SU-DHL-6 (cell line): ENCODE data around the gene NSMCE1.

Source experiments
- H2AFZ ChIP-seq: fragments of 200-600 bp; sonication (generic); 2 replicates; pipeline ENCODE4 v1.6.1; 2014; ENCODE audit warnings: low read depth, mild to moderate bottlenecking, moderate library complexity, mixed read lengths, antibody characterized with exemption, low read length; ENCODE audit not compliant: severe bottlenecking
- H3F3A ChIP-seq: fragments of 200-600 bp; shearing (Covaris generic); 2 replicates; pipeline ENCODE4 v1.6.0; 2016; ENCODE audit warnings: antibody characterized with exemption, mild to moderate bottlenecking; ENCODE audit not compliant: insufficient read depth
- H3K27ac ChIP-seq: fragments of 200-600 bp; sonication (generic); 2 replicates; pipeline ENCODE4 v1.5.1; 2016; ENCODE audit warnings: low read depth, mild to moderate bottlenecking, low read length, moderate library complexity, mixed read lengths
- H3K27me3 ChIP-seq: fragments of 200-600 bp; sonication (generic), shearing (Covaris generic); 2 replicates; pipeline ENCODE4 v1.6.0; 2014; ENCODE audit warnings: mild to moderate bottlenecking, low read length
- H3K36me3 ChIP-seq: fragments of 200-600 bp; sonication (generic); 2 replicates; pipeline ENCODE4 v1.6.1; 2014; ENCODE audit warnings: mild to moderate bottlenecking, low read length, mixed read lengths
- H3K4me2 ChIP-seq: fragments of 300-600, 200-600 bp; shearing (Covaris generic), sonication (generic); 2 replicates; pipeline ENCODE4 v1.6.0; 2014; ENCODE audit warnings: low read length, low read depth, mild to moderate bottlenecking; ENCODE audit not compliant: poor library complexity, severe bottlenecking
- H3K4me3 ChIP-seq: fragments of 200-600 bp; sonication (generic); 2 replicates; pipeline ENCODE4 v1.5.1; 2014; ENCODE audit warnings: antibody characterized with exemption, low read length, mild to moderate bottlenecking, mixed read lengths; ENCODE audit not compliant: insufficient read depth, poor library complexity, severe bottlenecking
- H3K79me2 ChIP-seq: fragments of 200-600 bp; sonication (generic); 2 replicates; pipeline ENCODE4 v1.6.1; 2014; ENCODE audit warnings: mild to moderate bottlenecking, low read length, moderate library complexity; ENCODE audit not compliant: insufficient read depth
- H3K9ac ChIP-seq: fragments of 200-600 bp; sonication (generic); 2 replicates; pipeline ENCODE4 v1.7.0; 2014; ENCODE audit warnings: mild to moderate bottlenecking, low read length
- H3K9me2 ChIP-seq: fragments of 200-600 bp; sonication (generic); replicated peaks from 2 replicates; pipeline ENCODE4 v1.6.1; 2014; ENCODE audit warnings: low read length; ENCODE audit not compliant: insufficient read depth
- H3K9me3 ChIP-seq: fragments of 200-600 bp; sonication (generic); 2 replicates; pipeline ENCODE4 v1.6.1; 2014; ENCODE audit warnings: low read length, mixed read lengths; ENCODE audit not compliant: insufficient read depth
- H4K20me1 ChIP-seq: fragments of 200-600 bp; sonication (generic); 2 replicates; pipeline ENCODE4 v1.6.1; 2014; ENCODE audit warnings: low read depth, mild to moderate bottlenecking, antibody characterized with exemption, low read length, moderate library complexity, mixed read lengths
- EZH2phosphoT487 ChIP-seq: fragments of 200-600 bp; sonication (generic), shearing (Covaris generic); conservative IDR thresholded peaks from 2 replicates; pipeline ENCODE4 v1.6.1; 2018; ENCODE audit warnings: mild to moderate bottlenecking, antibody characterized with exemption, low read length, moderate library complexity, mixed read lengths
- TF ChIP-seq, protein P1 (sequence below): fragments of 200-600 bp; sonication (generic); IDR thresholded peaks from one replicate; pipeline ENCODE4 v1.5.1; 2017; ENCODE audit warnings: antibody characterized with exemption, mild to moderate bottlenecking, low read length, moderate library complexity; ENCODE audit not compliant: insufficient read depth, poor library complexity, severe bottlenecking

Gene NSMCE1

GRCh38 chr16:27244363-27244755 lies 24.2 kb downstream of the NSMCE1 start:
- Histone ChIP-seq H3K9me3 (no peaks in the 10 kb centered on the region), H3K36me3 (no peaks in the 10 kb centered on the region), H3K27ac (no peak overlapping the region), H2AFZ (no peak overlapping the region), H3K9me2 (no peaks in the 10 kb centered on the region), H3K27me3 (no peaks in the 10 kb centered on the region), H3K4me2 (no peak overlapping the region), H3F3A (peaks cover 4% of the 10 kb centered on the region; the same call in 1 of the 2 replicates), H3K9ac (no peak overlapping the region), H4K20me1 (no peaks in the 10 kb centered on the region), H3K79me2 (no peaks in the 10 kb centered on the region), H3K4me3 (no peak overlapping the region)
- TF ChIP-seq, protein P1, sequence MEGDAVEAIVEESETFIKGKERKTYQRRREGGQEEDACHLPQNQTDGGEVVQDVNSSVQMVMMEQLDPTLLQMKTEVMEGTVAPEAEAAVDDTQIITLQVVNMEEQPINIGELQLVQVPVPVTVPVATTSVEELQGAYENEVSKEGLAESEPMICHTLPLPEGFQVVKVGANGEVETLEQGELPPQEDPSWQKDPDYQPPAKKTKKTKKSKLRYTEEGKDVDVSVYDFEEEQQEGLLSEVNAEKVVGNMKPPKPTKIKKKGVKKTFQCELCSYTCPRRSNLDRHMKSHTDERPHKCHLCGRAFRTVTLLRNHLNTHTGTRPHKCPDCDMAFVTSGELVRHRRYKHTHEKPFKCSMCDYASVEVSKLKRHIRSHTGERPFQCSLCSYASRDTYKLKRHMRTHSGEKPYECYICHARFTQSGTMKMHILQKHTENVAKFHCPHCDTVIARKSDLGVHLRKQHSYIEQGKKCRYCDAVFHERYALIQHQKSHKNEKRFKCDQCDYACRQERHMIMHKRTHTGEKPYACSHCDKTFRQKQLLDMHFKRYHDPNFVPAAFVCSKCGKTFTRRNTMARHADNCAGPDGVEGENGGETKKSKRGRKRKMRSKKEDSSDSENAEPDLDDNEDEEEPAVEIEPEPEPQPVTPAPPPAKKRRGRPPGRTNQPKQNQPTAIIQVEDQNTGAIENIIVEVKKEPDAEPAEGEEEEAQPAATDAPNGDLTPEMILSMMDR = no peak
- TF ChIP-seq EZH2phosphoT487 = no peak

- Histone ChIP-seq H3K4me3 (no peak overlapping the region), H3K9ac (no peak overlapping the region), H2AFZ (no peak overlapping the region), H3K36me3 (no peaks in the 10 kb centered on the region), H3K79me2 (no peaks in the 10 kb centered on the region), H3K27me3 (no peaks in the 10 kb centered on the region), H3K27ac (no peak overlapping the region), H3K4me2 (no peak overlapping the region), H4K20me1 (no peaks in the 10 kb centered on the region), H3K9me3 (no peaks in the 10 kb centered on the region), H3F3A (peaks cover 5% of the 10 kb centered on the region; the same call in 1 of the 2 replicates), H3K9me2 (no peaks in the 10 kb centered on the region)
- TF ChIP-seq EZH2phosphoT487 = no peak
- TF ChIP-seq, protein P1 = no peak
These were observed 24.7 kb downstream of the NSMCE1 start for GRCh38 chr16:27243725-27244362.

GRCh38 chr16:27242868-27243590 lies 25.5 kb downstream of the NSMCE1 start:
- Histone ChIP-seq H3K9me2 (no peaks in the 10 kb centered on the region), H3K36me3 (no peaks in the 10 kb centered on the region), H3K9me3 (no peaks in the 10 kb centered on the region), H2AFZ (no peak overlapping the region), H3K27me3 (no peaks in the 10 kb centered on the region), H3K4me3 (no peak overlapping the region), H3K79me2 (no peaks in the 10 kb centered on the region), H3F3A (peaks cover 11% of the 10 kb centered on the region), H4K20me1 (no peaks in the 10 kb centered on the region), H3K9ac (peak overlapping the region; percentile 23; the same call in 1 of the 2 replicates), H3K27ac (peak overlapping the region; percentile 29), H3K4me2 (peak overlapping the region; percentile 44)
- TF ChIP-seq, protein P1 = no peak
- TF ChIP-seq EZH2phosphoT487 = no peak
